HEK293 (cell line): ENCODE results near the gene SHOC2.

ENCODE experiments used
- CTCF ChIA-PET: fragments of 350-600 bp; formaldehyde crosslinking; extraction: SDS; loops from one replicate; lab custom pipeline; 2021; ENCODE audit warnings: antibody characterized with exemption; lab: Yijun Ruan, JAX
- POLR2A ChIA-PET: fragments of 300-600 bp; formaldehyde crosslinking; extraction: SDS; loops from one replicate; lab custom pipeline; 2020; ENCODE audit warnings: antibody characterized with exemption, inconsistent platforms; lab: Yijun Ruan, JAX
- H3K27ac ChIP-seq: fragments of 200-500 bp; sonication (Bioruptor generic); 2 replicates; pipeline ENCODE4 v1.5.1; 2014; ENCODE audit warnings: low read depth, low read length, control low read depth, inconsistent platforms; ENCODE audit errors: extremely low read depth
- H3K36me3 ChIP-seq, 2 experiments: fragments of 200-500 bp in 1 of 2; sonication (Bioruptor generic) in 1 of 2; 1 replicate in 1 of 2; 2 replicates in 1 of 2; pipeline ENCODE4 v1.5.1; 2014 to 2017; ENCODE audit warnings: inconsistent platforms in 2 of 2, low read length in 2 of 2; ENCODE audit not compliant: control insufficient read depth in 2 of 2, insufficient read depth in 1 of 2
- H3K4me1 ChIP-seq: fragments of 200-500 bp; sonication (Bioruptor generic); 2 replicates; pipeline ENCODE4 v1.5.1; 2014; ENCODE audit warnings: mild to moderate bottlenecking, low read length, inconsistent platforms; ENCODE audit not compliant: control insufficient read depth, insufficient read depth
- H3K4me3 ChIP-seq: 2 replicates; pipeline ENCODE4 v1.5.1; 2011; ENCODE audit warnings: low read depth, mild to moderate bottlenecking, control low read depth, low read length, moderate library complexity
- H3K9me3 ChIP-seq: fragments of 200-500 bp; sonication (Bioruptor generic); 2 replicates; pipeline ENCODE4 v1.5.1; 2014; ENCODE audit warnings: low read depth, low read length, inconsistent platforms; ENCODE audit not compliant: control insufficient read depth, insufficient read depth
- KLF7 ChIP-seq: fragments of 450-650 bp; formaldehyde crosslinking; IDR thresholded peaks from 2 replicates; pipeline ENCODE4 v1.5.1; 2016; ENCODE audit warnings: missing biosample characterization, missing genetic modification characterization, borderline replicate concordance
- MYNN ChIP-seq: fragments of 450-650 bp; formaldehyde crosslinking; IDR thresholded peaks from 2 replicates; pipeline ENCODE4 v1.5.1; 2016; ENCODE audit warnings: missing biosample characterization, missing genetic modification characterization, borderline replicate concordance
- OVOL3 ChIP-seq: fragments of 450-650 bp; formaldehyde crosslinking; IDR thresholded peaks from 2 replicates; pipeline ENCODE4 v1.5.1; 2016; ENCODE audit warnings: missing biosample characterization, missing genetic modification characterization
- PRDM1 ChIP-seq: fragments of 450-650 bp; formaldehyde crosslinking; IDR thresholded peaks from 2 replicates; pipeline ENCODE4; 2016; ENCODE audit warnings: missing biosample characterization, missing genetic modification characterization
- REPIN1 ChIP-seq: fragments of 450-650 bp; formaldehyde crosslinking; IDR thresholded peaks from 2 replicates; pipeline ENCODE4 v1.5.1; 2017; ENCODE audit warnings: missing biosample characterization, missing genetic modification characterization, low read depth
- TCF7L2 ChIP-seq: IDR thresholded peaks from 2 replicates; pipeline ENCODE4 v1.6.1; 2011; ENCODE audit warnings: low read depth, mild to moderate bottlenecking, inconsistent platforms, low read length, moderate library complexity, borderline replicate concordance
- ZBTB6 ChIP-seq: fragments of 450-650 bp; formaldehyde crosslinking; IDR thresholded peaks from 2 replicates; pipeline ENCODE4 v1.5.1; 2017; ENCODE audit warnings: missing biosample characterization, missing genetic modification characterization
- ZFP37 ChIP-seq: fragments of 450-650 bp; formaldehyde crosslinking; IDR thresholded peaks from 2 replicates; pipeline ENCODE4 v1.5.1; 2016; ENCODE audit warnings: missing biosample characterization, missing genetic modification characterization
- ZNF132 ChIP-seq: fragments of 450-650 bp; formaldehyde crosslinking; IDR thresholded peaks from 2 replicates; pipeline ENCODE4 v1.5.1; 2017; ENCODE audit warnings: missing biosample characterization, missing genetic modification characterization, borderline replicate concordance
- ZNF140 ChIP-seq: fragments of 450-650 bp; formaldehyde crosslinking; IDR thresholded peaks from 2 replicates; pipeline ENCODE4 v1.5.1; 2016; ENCODE audit warnings: missing biosample characterization, missing genetic modification characterization
- ZNF19 ChIP-seq: fragments of 450-650 bp; formaldehyde crosslinking; IDR thresholded peaks from 2 replicates; pipeline ENCODE4; 2016; ENCODE audit warnings: missing biosample characterization, missing genetic modification characterization, low read depth
- ZNF2 ChIP-seq: fragments of 450-650 bp; formaldehyde crosslinking; IDR thresholded peaks from 2 replicates; pipeline ENCODE4 v1.5.1; 2016; ENCODE audit warnings: missing biosample characterization, missing genetic modification characterization
- ZNF23 ChIP-seq: fragments of 450-650 bp; formaldehyde crosslinking; IDR thresholded peaks from 2 replicates; pipeline ENCODE4 v1.5.1; 2016; ENCODE audit warnings: missing biosample characterization, missing genetic modification characterization, borderline replicate concordance
- ZNF302 ChIP-seq: fragments of 450-650 bp; formaldehyde crosslinking; IDR thresholded peaks from 2 replicates; pipeline ENCODE4 v1.5.1; 2016; ENCODE audit warnings: missing biosample characterization, missing genetic modification characterization, low read depth
- ZNF311 ChIP-seq: fragments of 450-650 bp; formaldehyde crosslinking; IDR thresholded peaks from 2 replicates; pipeline ENCODE4 v1.5.1; 2017; ENCODE audit warnings: missing biosample characterization, missing genetic modification characterization, borderline replicate concordance
- ZNF404 ChIP-seq: fragments of 450-650 bp; formaldehyde crosslinking; IDR thresholded peaks from 2 replicates; pipeline ENCODE4 v1.5.1; 2017; ENCODE audit warnings: missing biosample characterization, missing genetic modification characterization
- ZNF423 ChIP-seq: fragments of 450-650 bp; formaldehyde crosslinking; IDR thresholded peaks from 2 replicates; pipeline ENCODE4 v1.5.1; 2016; ENCODE audit warnings: missing biosample characterization, missing genetic modification characterization
- ZNF510 ChIP-seq: fragments of 450-650 bp; formaldehyde crosslinking; IDR thresholded peaks from 2 replicates; pipeline ENCODE4 v1.5.1; 2018; ENCODE audit warnings: mild to moderate bottlenecking, missing genetic modification characterization, missing biosample characterization; ENCODE audit not compliant: insufficient replicate concordance
- ZNF514 ChIP-seq: fragments of 450-650 bp; formaldehyde crosslinking; IDR thresholded peaks from 2 replicates; pipeline ENCODE4 v1.5.1; 2016; ENCODE audit warnings: missing biosample characterization, missing genetic modification characterization
- ZNF548 ChIP-seq: fragments of 450-650 bp; formaldehyde crosslinking; IDR thresholded peaks from 2 replicates; pipeline ENCODE4 v1.5.1; 2016; ENCODE audit warnings: missing biosample characterization, missing genetic modification characterization
- ZNF645 ChIP-seq: fragments of 450-650 bp; formaldehyde crosslinking; IDR thresholded peaks from 2 replicates; pipeline ENCODE4; 2016; ENCODE audit warnings: missing biosample characterization, missing genetic modification characterization
- ZNF658 ChIP-seq: fragments of 450-650 bp; formaldehyde crosslinking; IDR thresholded peaks from 2 replicates; pipeline ENCODE4; 2016; ENCODE audit warnings: missing biosample characterization, missing genetic modification characterization
- ZNF677 ChIP-seq: fragments of 450-650 bp; IDR thresholded peaks from 2 replicates; pipeline ENCODE4 v1.5.0; 2018; ENCODE audit warnings: missing biosample characterization, mild to moderate bottlenecking, missing genetic modification characterization, moderate library complexity
- ZNF704 ChIP-seq: fragments of 450-650 bp; formaldehyde crosslinking; IDR thresholded peaks from 2 replicates; pipeline ENCODE4 v1.5.1; 2016; ENCODE audit warnings: missing biosample characterization, missing genetic modification characterization
- TF ChIP-seq, protein P1 (sequence below): fragments of 450-650 bp; formaldehyde crosslinking; IDR thresholded peaks from 2 replicates; pipeline ENCODE4 v1.5.1; 2016; ENCODE audit warnings: missing biosample characterization, missing genetic modification characterization

SHOC2 gene

GRCh38 chr10:110918643-110919348 is 608 bp upstream of the SHOC2 start, which contains the start of gene BBIP1 (continued):
- peak; percentile 49; the same call in 1 of the 2 replicates for TF ChIP-seq OVOL3 (tag by site-specific recombination)
- TF ChIP-seq MYNN (tag by site-specific recombination) = peak; percentile 83
- TF ChIP-seq PRDM1 (tag by site-specific recombination) = no peak
- TF ChIP-seq ZNF132 (tag by site-specific recombination) = no peak
- no peak for TF ChIP-seq ZNF140 (tag by site-specific recombination)
- TF ChIP-seq ZNF677 (tag by site-specific recombination) = no peak
- TF ChIP-seq, protein P1, sequence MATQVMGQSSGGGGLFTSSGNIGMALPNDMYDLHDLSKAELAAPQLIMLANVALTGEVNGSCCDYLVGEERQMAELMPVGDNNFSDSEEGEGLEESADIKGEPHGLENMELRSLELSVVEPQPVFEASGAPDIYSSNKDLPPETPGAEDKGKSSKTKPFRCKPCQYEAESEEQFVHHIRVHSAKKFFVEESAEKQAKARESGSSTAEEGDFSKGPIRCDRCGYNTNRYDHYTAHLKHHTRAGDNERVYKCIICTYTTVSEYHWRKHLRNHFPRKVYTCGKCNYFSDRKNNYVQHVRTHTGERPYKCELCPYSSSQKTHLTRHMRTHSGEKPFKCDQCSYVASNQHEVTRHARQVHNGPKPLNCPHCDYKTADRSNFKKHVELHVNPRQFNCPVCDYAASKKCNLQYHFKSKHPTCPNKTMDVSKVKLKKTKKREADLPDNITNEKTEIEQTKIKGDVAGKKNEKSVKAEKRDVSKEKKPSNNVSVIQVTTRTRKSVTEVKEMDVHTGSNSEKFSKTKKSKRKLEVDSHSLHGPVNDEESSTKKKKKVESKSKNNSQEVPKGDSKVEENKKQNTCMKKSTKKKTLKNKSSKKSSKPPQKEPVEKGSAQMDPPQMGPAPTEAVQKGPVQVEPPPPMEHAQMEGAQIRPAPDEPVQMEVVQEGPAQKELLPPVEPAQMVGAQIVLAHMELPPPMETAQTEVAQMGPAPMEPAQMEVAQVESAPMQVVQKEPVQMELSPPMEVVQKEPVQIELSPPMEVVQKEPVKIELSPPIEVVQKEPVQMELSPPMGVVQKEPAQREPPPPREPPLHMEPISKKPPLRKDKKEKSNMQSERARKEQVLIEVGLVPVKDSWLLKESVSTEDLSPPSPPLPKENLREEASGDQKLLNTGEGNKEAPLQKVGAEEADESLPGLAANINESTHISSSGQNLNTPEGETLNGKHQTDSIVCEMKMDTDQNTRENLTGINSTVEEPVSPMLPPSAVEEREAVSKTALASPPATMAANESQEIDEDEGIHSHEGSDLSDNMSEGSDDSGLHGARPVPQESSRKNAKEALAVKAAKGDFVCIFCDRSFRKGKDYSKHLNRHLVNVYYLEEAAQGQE (tag by site-specific recombination) = 0 out of 2 replicates have a peak, but pooled peaks have one; percentile 43
- no peak for TF ChIP-seq ZNF311 (tag by site-specific recombination)

- POLR2A ChIA-PET = interaction anchor here (1.5 kb wide), 1 partner anchor 8 kb away, joined by 11 read pairs; no protein-coding TSS in a partner anchor
- Histone ChIP-seq H3K27ac (peak overlapping the region; percentile 88), H3K4me3 (peak overlapping the region; percentile 96), H3K4me1 (peaks cover 34% of the 10 kb centered on the region), H3K36me3 (no peaks in the 10 kb centered on the region), H3K9me3 (no peaks in the 10 kb centered on the region)
- CTCF ChIA-PET = interaction anchor here (0.9 to 1.0 kb wide), 2 partner anchors 9 to 26 kb away, joined by 3 to 6 read pairs; no protein-coding TSS in a partner anchor
- TF ChIP-seq ZNF302 (no peak), ZNF423 (tag by site-specific recombination) (no peak), ZNF140 (tag by site-specific recombination) (no peak), ZNF510 (no peak), ZNF19 (tag by site-specific recombination) (no peak), KLF7 (tag by site-specific recombination) (no peak), ZNF658 (tag by site-specific recombination) (no peak), ZNF404 (tag by site-specific recombination) (no peak), ZFP37 (tag by site-specific recombination) (no peak; the same call in 1 of the 2 replicates), ZNF645 (no peak), ZNF548 (tag by site-specific recombination) (no peak), ZNF704 (tag by site-specific recombination) (no peak), ZNF2 (0 out of 2 replicates have a peak, but pooled peaks have one; percentile 63), REPIN1 (no peak), TCF7L2 (no peak), ZNF514 (tag by site-specific recombination) (no peak), ZNF23 (tag by site-specific recombination) (no peak), ZBTB6 (no peak)
These were observed 822 bp downstream of the SHOC2 start for GRCh38 chr10:110919971-110920881.
